ENCODE results near the gene EPAS1.

Gene EPAS1

DNA sequence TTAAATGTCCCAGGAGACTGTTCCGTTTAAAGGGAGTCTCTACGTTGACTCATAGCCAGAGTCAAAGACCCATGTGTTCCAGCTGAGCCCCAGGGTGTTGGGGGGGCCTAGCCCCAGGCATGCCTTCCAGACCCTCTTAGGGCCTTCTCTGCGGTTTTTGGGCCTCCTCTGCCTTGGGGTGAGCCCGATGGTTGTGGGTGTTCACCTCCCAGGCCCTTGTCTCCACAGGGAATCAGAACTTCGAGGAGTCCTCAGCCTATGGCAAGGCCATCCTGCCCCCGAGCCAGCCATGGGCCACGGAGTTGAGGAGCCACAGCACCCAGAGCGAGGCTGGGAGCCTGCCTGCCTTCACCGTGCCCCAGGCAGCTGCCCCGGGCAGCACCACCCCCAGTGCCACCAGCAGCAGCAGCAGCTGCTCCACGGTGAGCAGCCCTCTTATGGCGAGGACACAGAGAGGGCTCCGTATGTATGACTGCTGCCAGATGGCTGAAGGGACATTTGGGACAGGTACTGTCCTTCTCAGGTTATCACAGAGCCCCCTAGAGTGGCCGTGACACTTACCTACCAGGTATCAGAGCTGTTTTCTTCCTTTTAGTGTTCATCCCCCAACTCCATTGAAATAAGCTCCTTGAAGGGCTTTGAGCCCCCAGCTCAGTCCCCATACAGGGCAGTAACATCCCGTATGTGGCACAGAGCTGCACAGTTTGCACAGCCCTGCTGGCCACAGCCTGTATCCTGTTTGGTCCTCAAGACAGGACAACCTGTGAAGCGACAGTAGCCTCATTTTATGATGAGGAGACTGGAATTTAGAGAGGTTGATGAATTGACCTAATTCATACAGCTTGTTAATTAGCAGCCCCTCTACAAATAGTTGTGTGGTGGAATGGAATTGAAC lies 80.7 kb downstream of the EPAS1 start:
- TF ChIP-seq, protein P1, sequence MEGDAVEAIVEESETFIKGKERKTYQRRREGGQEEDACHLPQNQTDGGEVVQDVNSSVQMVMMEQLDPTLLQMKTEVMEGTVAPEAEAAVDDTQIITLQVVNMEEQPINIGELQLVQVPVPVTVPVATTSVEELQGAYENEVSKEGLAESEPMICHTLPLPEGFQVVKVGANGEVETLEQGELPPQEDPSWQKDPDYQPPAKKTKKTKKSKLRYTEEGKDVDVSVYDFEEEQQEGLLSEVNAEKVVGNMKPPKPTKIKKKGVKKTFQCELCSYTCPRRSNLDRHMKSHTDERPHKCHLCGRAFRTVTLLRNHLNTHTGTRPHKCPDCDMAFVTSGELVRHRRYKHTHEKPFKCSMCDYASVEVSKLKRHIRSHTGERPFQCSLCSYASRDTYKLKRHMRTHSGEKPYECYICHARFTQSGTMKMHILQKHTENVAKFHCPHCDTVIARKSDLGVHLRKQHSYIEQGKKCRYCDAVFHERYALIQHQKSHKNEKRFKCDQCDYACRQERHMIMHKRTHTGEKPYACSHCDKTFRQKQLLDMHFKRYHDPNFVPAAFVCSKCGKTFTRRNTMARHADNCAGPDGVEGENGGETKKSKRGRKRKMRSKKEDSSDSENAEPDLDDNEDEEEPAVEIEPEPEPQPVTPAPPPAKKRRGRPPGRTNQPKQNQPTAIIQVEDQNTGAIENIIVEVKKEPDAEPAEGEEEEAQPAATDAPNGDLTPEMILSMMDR (conservative IDR thresholded peaks at IDR 0.05; ENCODE audit: low read depth, low read length), result no peak
- no peak for DNase-seq (ENCODE audit: low read depth)
- H3K4me3 ChIP-seq (ENCODE audit: low read length), result no peak overlapping the region

DNA sequence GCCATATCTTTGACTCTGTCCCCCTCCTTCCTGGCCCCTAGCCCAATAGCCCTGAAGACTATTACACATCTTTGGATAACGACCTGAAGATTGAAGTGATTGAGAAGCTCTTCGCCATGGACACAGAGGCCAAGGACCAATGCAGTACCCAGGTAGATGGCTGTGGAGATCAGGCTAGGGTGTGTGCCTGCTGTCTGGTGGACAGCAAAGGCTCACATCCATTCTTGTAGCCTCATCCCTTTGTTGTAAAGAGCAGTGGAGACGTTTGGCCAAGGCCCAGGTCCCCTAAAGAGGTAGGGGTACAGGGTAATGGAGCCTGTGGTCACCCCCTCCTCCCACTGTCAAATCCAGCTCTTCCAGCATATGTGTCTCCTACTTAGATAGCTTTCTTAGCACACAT lies 81.4 kb downstream of the EPAS1 start:
- no peak for DNase-seq (ENCODE audit: low read depth)
- TF ChIP-seq, protein P1 (conservative IDR thresholded peaks at IDR 0.05; ENCODE audit: low read depth, low read length), result no peak
- no peak overlapping the region for H3K4me3 ChIP-seq (ENCODE audit: low read length)

DNA sequence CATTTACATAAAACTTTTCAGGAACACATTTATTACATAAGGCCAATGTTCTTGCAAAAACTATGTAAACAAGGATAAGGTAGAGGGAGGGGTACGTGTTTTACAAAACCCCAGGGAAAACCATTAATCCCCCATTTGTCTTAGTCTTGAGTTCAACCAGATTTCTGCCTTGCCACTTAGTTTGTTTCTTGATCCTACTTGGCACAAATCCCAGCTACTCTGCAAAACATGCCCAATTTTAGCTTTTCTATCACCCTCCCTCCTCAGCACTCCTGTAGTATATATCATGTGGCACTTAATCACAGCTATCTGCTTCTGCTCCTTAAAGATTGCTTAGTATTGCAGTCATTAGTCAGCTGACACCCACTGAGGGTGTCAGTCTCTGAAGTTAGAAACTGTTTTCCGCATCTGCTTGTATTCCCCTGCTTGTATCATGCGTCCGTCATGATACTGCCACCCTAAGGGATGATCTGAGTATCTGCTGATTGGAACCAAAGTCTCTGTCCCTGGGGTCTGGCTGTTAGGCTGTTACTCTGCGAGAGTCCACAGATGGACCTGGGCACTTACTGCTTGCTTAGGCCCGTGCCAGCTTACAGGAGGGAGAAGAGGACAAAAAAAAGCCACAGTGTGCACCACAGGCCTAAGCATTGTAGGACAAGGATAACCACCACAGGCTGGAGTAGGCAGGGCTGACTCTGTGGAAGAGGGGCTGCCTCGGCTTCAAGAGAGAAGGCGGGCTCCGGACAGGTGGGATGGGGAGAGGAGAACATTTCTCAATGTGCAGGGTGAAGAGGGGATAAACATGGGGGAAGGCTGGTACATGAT lies 82.2 kb downstream of the EPAS1 start:
- no peak overlapping the region for H3K4me3 ChIP-seq (ENCODE audit: low read length)
- peak; percentile 97 for DNase-seq (ENCODE audit: low read depth)
- TF ChIP-seq, protein P1 (conservative IDR thresholded peaks at IDR 0.05; ENCODE audit: low read depth, low read length), result no peak

DNA sequence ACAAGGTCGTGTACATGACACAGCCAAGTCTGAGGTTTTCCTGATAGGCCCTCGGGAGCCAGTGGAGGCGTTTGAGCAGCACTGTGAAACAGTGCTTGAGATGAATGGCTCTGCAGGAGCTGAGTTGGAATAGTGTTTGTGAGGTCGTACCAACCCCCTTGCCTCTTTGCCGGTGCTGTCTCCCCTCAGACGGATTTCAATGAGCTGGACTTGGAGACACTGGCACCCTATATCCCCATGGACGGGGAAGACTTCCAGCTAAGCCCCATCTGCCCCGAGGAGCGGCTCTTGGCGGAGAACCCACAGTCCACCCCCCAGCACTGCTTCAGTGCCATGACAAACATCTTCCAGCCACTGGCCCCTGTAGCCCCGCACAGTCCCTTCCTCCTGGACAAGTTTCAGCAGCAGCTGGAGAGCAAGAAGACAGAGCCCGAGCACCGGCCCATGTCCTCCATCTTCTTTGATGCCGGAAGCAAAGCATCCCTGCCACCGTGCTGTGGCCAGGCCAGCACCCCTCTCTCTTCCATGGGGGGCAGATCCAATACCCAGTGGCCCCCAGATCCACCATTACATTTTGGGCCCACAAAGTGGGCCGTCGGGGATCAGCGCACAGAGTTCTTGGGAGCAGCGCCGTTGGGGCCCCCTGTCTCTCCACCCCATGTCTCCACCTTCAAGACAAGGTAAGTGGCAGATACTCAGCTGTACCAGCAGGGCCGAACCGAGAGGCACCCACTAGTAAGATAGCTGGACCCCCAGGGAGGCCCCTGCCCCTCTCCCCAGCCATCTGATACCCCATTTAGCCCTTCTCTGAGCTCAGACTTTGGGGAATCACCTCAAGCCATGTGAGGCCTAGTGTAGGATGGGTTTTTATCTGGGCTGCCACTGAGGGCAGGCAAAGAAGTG lies 83.1 kb downstream of the EPAS1 start:
- DNase-seq (ENCODE audit: low read depth), result no peak
- H3K4me3 ChIP-seq (ENCODE audit: low read length), result no peak overlapping the region
- TF ChIP-seq, protein P1 (conservative IDR thresholded peaks at IDR 0.05; ENCODE audit: low read depth, low read length), result no peak

DNA sequence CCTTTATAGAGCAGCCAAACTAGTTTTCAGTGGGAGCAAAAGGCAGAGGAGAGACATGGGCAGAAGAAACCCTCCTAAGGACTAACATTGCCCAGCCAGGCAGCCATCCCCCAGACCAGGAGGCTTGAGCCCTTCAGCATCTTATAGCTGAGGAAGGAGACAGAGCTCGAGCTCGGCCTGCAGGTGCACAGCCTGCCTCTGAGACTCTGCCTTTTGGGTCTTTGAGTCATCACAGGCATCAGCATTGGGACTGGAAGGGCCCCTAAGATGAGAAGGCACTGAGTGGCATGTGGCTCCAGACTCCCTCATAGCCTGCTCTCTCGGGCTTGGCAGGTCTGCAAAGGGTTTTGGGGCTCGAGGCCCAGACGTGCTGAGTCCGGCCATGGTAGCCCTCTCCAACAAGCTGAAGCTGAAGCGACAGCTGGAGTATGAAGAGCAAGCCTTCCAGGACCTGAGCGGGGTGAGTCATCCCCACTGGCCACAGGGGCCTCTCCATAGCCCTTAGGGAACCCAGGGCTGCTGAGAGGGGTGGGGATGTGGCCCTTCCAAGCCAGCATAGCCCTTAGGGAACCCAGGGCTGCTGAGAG lies 84.1 kb downstream of the EPAS1 start:
- DNase-seq (ENCODE audit: low read depth), result no peak
- TF ChIP-seq, protein P1 (conservative IDR thresholded peaks at IDR 0.05; ENCODE audit: low read depth, low read length), result no peak

DNA sequence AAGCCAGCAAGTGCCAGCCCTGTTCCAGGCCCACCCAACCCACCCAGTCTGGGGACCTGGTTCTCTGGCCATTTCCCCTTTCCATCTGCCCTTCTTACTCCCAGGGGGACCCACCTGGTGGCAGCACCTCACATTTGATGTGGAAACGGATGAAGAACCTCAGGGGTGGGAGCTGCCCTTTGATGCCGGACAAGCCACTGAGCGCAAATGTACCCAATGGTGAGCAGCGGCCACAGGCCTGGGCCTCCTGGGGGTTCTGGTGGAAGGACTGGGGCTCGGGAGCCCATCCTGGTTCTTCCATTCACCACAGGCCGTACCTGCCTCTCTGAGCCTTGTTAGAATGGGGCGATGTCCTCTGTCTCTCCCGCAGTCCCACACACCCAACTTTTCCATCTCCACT lies 84.7 kb downstream of the EPAS1 start:
- no peak overlapping the region for H3K4me3 ChIP-seq (ENCODE audit: low read length)
- DNase-seq (ENCODE audit: low read depth), result no peak
- TF ChIP-seq, protein P1 (conservative IDR thresholded peaks at IDR 0.05; ENCODE audit: low read depth, low read length), result no peak

More for the DNA sequence above, 84.1 kb downstream of the EPAS1 start:
- no peak overlapping the region for H3K4me3 ChIP-seq (ENCODE audit: low read length)

Data from retinal pigment epithelial cell (primary cell).